ENCODE results near the gene KCNH5.

The KCNH5 gene

GRCh38 chr14:63045612-63046320, 508 bp upstream of the KCNH5 start:
- Histone ChIP-seq H3K27me3 (ENCODE audit: insufficient read depth, low read length, poor library complexity) (peaks cover 3% of the 10 kb centered on the region), H3K4me2 (ENCODE audit: low read length) (peak overlapping the region; percentile 70), H3K4me3 (ENCODE audit: low read length) (peak overlapping the region; percentile 65), H3K79me1 (ENCODE audit: low read length) (no peaks in the 10 kb centered on the region), H3K18ac (ENCODE audit: low read length) (no peak overlapping the region), H4K5ac (ENCODE audit: low read length) (no peak overlapping the region), H3K4me1 (ENCODE audit: control insufficient read depth, low read depth, low read length) (peaks cover 4% of the 10 kb centered on the region), H3K56ac (ENCODE audit: low read length) (peak overlapping the region; percentile 79), H2BK5ac (ENCODE audit: low read length) (no peak overlapping the region), H3K4ac (ENCODE audit: low read depth, low read length) (no peak overlapping the region), H3K79me2 (ENCODE audit: control insufficient read depth, insufficient read depth, low read length) (no peaks in the 10 kb centered on the region), H2AK5ac (ENCODE audit: low read length) (no peak overlapping the region), H2BK120ac (ENCODE audit: low read depth, low read length) (no peak overlapping the region), H3K27ac (ENCODE audit: low read depth, low read length) (no peak overlapping the region), H2BK15ac (replicated peaks; ENCODE audit: low read depth) (no peak overlapping the region), H3K36me3 (ENCODE audit: control insufficient read depth, insufficient read depth, low read length) (no peaks in the 10 kb centered on the region), H3K23ac (ENCODE audit: low read length) (no peak overlapping the region), H3K9ac (ENCODE audit: low read length) (peak overlapping the region; percentile 69), H4K8ac (ENCODE audit: low read depth, low read length) (no peak overlapping the region)
- peak; percentile 89 for DNase-seq
- WGBS (ENCODE audit: extremely low coverage, insufficient coverage, low lambda C conversion rate) = no CpG with 5 or more reads among the region's 70 CpGs

GRCh38 chr14:63039866-63040265, 5.4 kb downstream of the KCNH5 start:
- Histone ChIP-seq H3K36me3 (ENCODE audit: control insufficient read depth, insufficient read depth, low read length) (no peaks in the 10 kb centered on the region), H4K5ac (ENCODE audit: low read length) (no peak overlapping the region), H3K23ac (ENCODE audit: low read length) (no peak overlapping the region), H2AK5ac (ENCODE audit: low read length) (no peak overlapping the region), H3K18ac (ENCODE audit: low read length) (no peak overlapping the region), H3K4me3 (ENCODE audit: low read length) (no peak overlapping the region), H3K27ac (ENCODE audit: low read depth, low read length) (no peak overlapping the region), H3K4ac (ENCODE audit: low read depth, low read length) (no peak overlapping the region), H2BK15ac (replicated peaks; ENCODE audit: low read depth) (no peak overlapping the region), H3K27me3 (ENCODE audit: insufficient read depth, low read length, poor library complexity) (no peaks in the 10 kb centered on the region), H3K79me2 (ENCODE audit: control insufficient read depth, insufficient read depth, low read length) (no peaks in the 10 kb centered on the region), H3K79me1 (ENCODE audit: low read length) (no peaks in the 10 kb centered on the region), H2BK120ac (ENCODE audit: low read depth, low read length) (no peak overlapping the region), H3K4me2 (ENCODE audit: low read length) (no peak overlapping the region), H3K56ac (ENCODE audit: low read length) (no peak overlapping the region), H3K9ac (ENCODE audit: low read length) (no peak overlapping the region), H3K4me1 (ENCODE audit: control insufficient read depth, low read depth, low read length) (no peaks in the 10 kb centered on the region), H2BK5ac (ENCODE audit: low read length) (no peak overlapping the region), H4K8ac (ENCODE audit: low read depth, low read length) (no peak overlapping the region)
- DNase-seq = peak; percentile 86
- WGBS (ENCODE audit: extremely low coverage, insufficient coverage, low lambda C conversion rate) = no CpG with 5 or more reads among the region's 3 CpGs

- Histone ChIP-seq H3K9ac (ENCODE audit: low read length) (no peak overlapping the region), H3K79me2 (ENCODE audit: control insufficient read depth, insufficient read depth, low read length) (no peaks in the 10 kb centered on the region), H3K36me3 (ENCODE audit: control insufficient read depth, insufficient read depth, low read length) (no peaks in the 10 kb centered on the region), H3K23ac (ENCODE audit: low read length) (no peak overlapping the region), H4K8ac (ENCODE audit: low read depth, low read length) (no peak overlapping the region), H3K79me1 (ENCODE audit: low read length) (no peaks in the 10 kb centered on the region), H3K27ac (ENCODE audit: low read depth, low read length) (no peak overlapping the region), H3K27me3 (ENCODE audit: insufficient read depth, low read length, poor library complexity) (no peaks in the 10 kb centered on the region), H3K4me1 (ENCODE audit: control insufficient read depth, low read depth, low read length) (no peaks in the 10 kb centered on the region), H3K56ac (ENCODE audit: low read length) (no peak overlapping the region), H2BK5ac (ENCODE audit: low read length) (no peak overlapping the region), H2BK15ac (replicated peaks; ENCODE audit: low read depth) (no peak overlapping the region), H2AK5ac (ENCODE audit: low read length) (no peak overlapping the region), H4K5ac (ENCODE audit: low read length) (no peak overlapping the region), H3K4me2 (ENCODE audit: low read length) (no peak overlapping the region), H2BK120ac (ENCODE audit: low read depth, low read length) (no peak overlapping the region), H3K4ac (ENCODE audit: low read depth, low read length) (no peak overlapping the region), H3K4me3 (ENCODE audit: low read length) (no peak overlapping the region), H3K18ac (ENCODE audit: low read length) (no peak overlapping the region)
- no peak for DNase-seq
- no CpG with 5 or more reads among the region's 4 CpGs for WGBS (ENCODE audit: extremely low coverage, insufficient coverage, low lambda C conversion rate)
Measured at GRCh38 chr14:63032641-63033040, 12.6 kb downstream of the KCNH5 start.

GRCh38 chr14:63032076-63032475, 13.2 kb downstream of the KCNH5 start:
- Histone ChIP-seq H4K8ac (ENCODE audit: low read depth, low read length) (no peak overlapping the region), H3K79me1 (ENCODE audit: low read length) (no peaks in the 10 kb centered on the region), H2BK15ac (replicated peaks; ENCODE audit: low read depth) (no peak overlapping the region), H3K4me1 (ENCODE audit: control insufficient read depth, low read depth, low read length) (no peaks in the 10 kb centered on the region), H3K27me3 (ENCODE audit: insufficient read depth, low read length, poor library complexity) (no peaks in the 10 kb centered on the region), H3K23ac (ENCODE audit: low read length) (no peak overlapping the region), H3K18ac (ENCODE audit: low read length) (no peak overlapping the region), H4K5ac (ENCODE audit: low read length) (no peak overlapping the region), H3K27ac (ENCODE audit: low read depth, low read length) (no peak overlapping the region), H2AK5ac (ENCODE audit: low read length) (no peak overlapping the region), H3K79me2 (ENCODE audit: control insufficient read depth, insufficient read depth, low read length) (no peaks in the 10 kb centered on the region), H3K4me3 (ENCODE audit: low read length) (no peak overlapping the region), H3K4me2 (ENCODE audit: low read length) (no peak overlapping the region), H3K9ac (ENCODE audit: low read length) (no peak overlapping the region), H3K4ac (ENCODE audit: low read depth, low read length) (no peak overlapping the region), H3K56ac (ENCODE audit: low read length) (peak overlapping the region; percentile 38), H2BK5ac (ENCODE audit: low read length) (no peak overlapping the region), H2BK120ac (ENCODE audit: low read depth, low read length) (no peak overlapping the region), H3K36me3 (ENCODE audit: control insufficient read depth, insufficient read depth, low read length) (no peaks in the 10 kb centered on the region)
- WGBS (ENCODE audit: extremely low coverage, insufficient coverage, low lambda C conversion rate) = no CpG with 5 or more reads among the region's 8 CpGs
- no peak for DNase-seq

GRCh38 chr14:63030113-63030512, 15.1 kb downstream of the KCNH5 start:
- H2BK5ac ChIP-seq (ENCODE audit: low read length) = no peak overlapping the region
- no peak overlapping the region for H3K23ac ChIP-seq (ENCODE audit: low read length)
- H4K8ac ChIP-seq (ENCODE audit: low read depth, low read length) = no peak overlapping the region
- H3K4me3 ChIP-seq (ENCODE audit: low read length) = no peak overlapping the region
- H4K5ac ChIP-seq (ENCODE audit: low read length) = no peak overlapping the region
- no peaks in the 10 kb centered on the region for H3K36me3 ChIP-seq (ENCODE audit: control insufficient read depth, insufficient read depth, low read length)
- no CpG with 5 or more reads among the region's 1 CpG for WGBS (ENCODE audit: extremely low coverage, insufficient coverage, low lambda C conversion rate)
- no peak overlapping the region for H3K4me2 ChIP-seq (ENCODE audit: low read length)
- no peak overlapping the region for H2BK120ac ChIP-seq (ENCODE audit: low read depth, low read length)
- no peaks in the 10 kb centered on the region for H3K79me1 ChIP-seq (ENCODE audit: low read length)
- H3K4ac ChIP-seq (ENCODE audit: low read depth, low read length) = no peak overlapping the region
- H3K9ac ChIP-seq (ENCODE audit: low read length) = no peak overlapping the region
- H2BK15ac ChIP-seq (replicated peaks; ENCODE audit: low read depth) = no peak overlapping the region
- no peak overlapping the region for H3K27ac ChIP-seq (ENCODE audit: low read depth, low read length)
- H3K79me2 ChIP-seq (ENCODE audit: control insufficient read depth, insufficient read depth, low read length) = no peaks in the 10 kb centered on the region
- no peak overlapping the region for H3K18ac ChIP-seq (ENCODE audit: low read length)
- H3K56ac ChIP-seq (ENCODE audit: low read length) = no peak overlapping the region
- no peaks in the 10 kb centered on the region for H3K27me3 ChIP-seq (ENCODE audit: insufficient read depth, low read length, poor library complexity)
- H3K4me1 ChIP-seq (ENCODE audit: control insufficient read depth, low read depth, low read length) = no peaks in the 10 kb centered on the region
- no peak overlapping the region for H2AK5ac ChIP-seq (ENCODE audit: low read length)
- DNase-seq = peak; percentile 59

GRCh38 chr14:63027719-63028118, 17.5 kb downstream of the KCNH5 start:
- no peak overlapping the region for H2BK15ac ChIP-seq (replicated peaks; ENCODE audit: low read depth)
- H3K4ac ChIP-seq (ENCODE audit: low read depth, low read length) = no peak overlapping the region
- no peak for DNase-seq
- no peak overlapping the region for H2AK5ac ChIP-seq (ENCODE audit: low read length)
- no peak overlapping the region for H3K27ac ChIP-seq (ENCODE audit: low read depth, low read length)
- H3K4me3 ChIP-seq (ENCODE audit: low read length) = no peak overlapping the region
- H2BK120ac ChIP-seq (ENCODE audit: low read depth, low read length) = no peak overlapping the region
- H3K9ac ChIP-seq (ENCODE audit: low read length) = no peak overlapping the region
- no CpG with 5 or more reads among the region's 1 CpG for WGBS (ENCODE audit: extremely low coverage, insufficient coverage, low lambda C conversion rate)
- H4K8ac ChIP-seq (ENCODE audit: low read depth, low read length) = no peak overlapping the region
- no peaks in the 10 kb centered on the region for H3K27me3 ChIP-seq (ENCODE audit: insufficient read depth, low read length, poor library complexity)
- H2BK5ac ChIP-seq (ENCODE audit: low read length) = no peak overlapping the region
- no peak overlapping the region for H3K23ac ChIP-seq (ENCODE audit: low read length)
- H4K5ac ChIP-seq (ENCODE audit: low read length) = no peak overlapping the region
- H3K4me2 ChIP-seq (ENCODE audit: low read length) = no peak overlapping the region
- no peak overlapping the region for H3K18ac ChIP-seq (ENCODE audit: low read length)
- H3K4me1 ChIP-seq (ENCODE audit: control insufficient read depth, low read depth, low read length) = no peaks in the 10 kb centered on the region
- H3K79me2 ChIP-seq (ENCODE audit: control insufficient read depth, insufficient read depth, low read length) = no peaks in the 10 kb centered on the region
- H3K36me3 ChIP-seq (ENCODE audit: control insufficient read depth, insufficient read depth, low read length) = no peaks in the 10 kb centered on the region
- H3K56ac ChIP-seq (ENCODE audit: low read length) = no peak overlapping the region
- H3K79me1 ChIP-seq (ENCODE audit: low read length) = no peaks in the 10 kb centered on the region
